GM12865 (cell line): Measurements from ENCODE around the gene TMEM132D.

Experiments used
- DNase-seq: peaks from one replicate; pipeline ENCODE4 v3.0.0; 2010; ENCODE audit warnings: low read depth
- H3K4me3 ChIP-seq: 2 replicates; pipeline ENCODE4 v1.5.1; 2011; ENCODE audit warnings: mild to moderate bottlenecking, low read depth, low read length, control low read depth
- CTCF ChIP-seq: IDR thresholded peaks from 2 replicates; pipeline ENCODE4 v1.5.1; 2011; ENCODE audit warnings: low read length, control low read depth, low read depth, inconsistent platforms; ENCODE audit not compliant: insufficient read depth; ENCODE audit errors: missing control alignments

Gene TMEM132D

GRCh38 chr12:129102233-129102632 lies 801.6 kb downstream of the TMEM132D start:
- no peak for TF ChIP-seq CTCF
- no peak overlapping the region for H3K4me3 ChIP-seq
- DNase-seq, result no peak

- no peak overlapping the region for H3K4me3 ChIP-seq
- no peak for DNase-seq
- TF ChIP-seq CTCF, result no peak
Measured at GRCh38 chr12:129101816-129102215, 802.0 kb downstream of the TMEM132D start.

GRCh38 chr12:129101404-129101803 lies 802.4 kb downstream of the TMEM132D start:
- no peak for DNase-seq
- no peak for TF ChIP-seq CTCF
- no peak overlapping the region for H3K4me3 ChIP-seq

GRCh38 chr12:129097451-129097850 lies 806.4 kb downstream of the TMEM132D start:
- no peak overlapping the region for H3K4me3 ChIP-seq
- no peak for TF ChIP-seq CTCF

GRCh38 chr12:129096968-129097367 lies 806.9 kb downstream of the TMEM132D start:
- no peak for TF ChIP-seq CTCF
- H3K4me3 ChIP-seq, result no peak overlapping the region
- no peak for DNase-seq

More at GRCh38 chr12:129097451-129097850, 806.4 kb downstream of the TMEM132D start:
- DNase-seq, result no peak

- DNase-seq, result no peak
- H3K4me3 ChIP-seq, result no peak overlapping the region
- no peak for TF ChIP-seq CTCF
Measured at GRCh38 chr12:129096184-129096583, 807.6 kb downstream of the TMEM132D start.

- H3K4me3 ChIP-seq, result no peak overlapping the region
- no peak for DNase-seq
- no peak for TF ChIP-seq CTCF
Measured at GRCh38 chr12:129089576-129089975, 814.2 kb downstream of the TMEM132D start.
